GM21529 (cell line): ENCODE results near the gene MME.
"Not testable (repeated sequence)": the region's sequence is repeated elsewhere in the genome, so short reads cannot be mapped to it uniquely, and the experiment has no call there.

Experiments used
- ATAC-seq: cut with Tn5 transposase; IDR thresholded peaks from one replicate; pipeline ENCODE4 v1.9.1; 2021; ENCODE audit not compliant: unreplicated experiment

MME gene

DNA sequence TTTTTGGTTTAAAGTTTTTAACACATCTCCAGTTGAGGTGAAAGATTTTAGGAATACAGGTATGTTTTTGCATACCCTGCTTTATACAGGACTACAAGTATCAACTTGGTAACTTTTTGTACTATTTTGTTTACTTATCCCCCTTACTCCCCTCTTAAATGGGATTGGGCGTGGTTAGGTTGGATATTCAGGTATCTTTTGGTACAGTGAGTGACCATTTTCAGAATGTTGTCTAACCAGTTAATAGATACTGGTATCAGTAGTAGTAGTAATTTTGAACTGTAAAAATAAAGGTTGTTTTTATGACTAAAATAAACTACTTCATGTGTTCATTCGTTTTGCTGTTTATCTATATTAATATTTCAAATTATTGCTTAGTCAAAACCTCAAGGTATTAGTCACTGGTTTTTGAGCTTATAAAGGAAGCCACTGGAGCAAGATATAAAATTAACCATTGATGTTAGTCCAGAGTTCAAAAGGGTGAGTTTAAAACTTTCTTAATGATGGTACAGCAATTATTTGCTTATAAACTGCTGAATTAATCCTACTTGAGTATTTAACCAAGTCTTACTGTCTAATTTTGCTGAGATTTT, 3.3 kb downstream of the MME start:
- no peak for ATAC-seq

DNA sequence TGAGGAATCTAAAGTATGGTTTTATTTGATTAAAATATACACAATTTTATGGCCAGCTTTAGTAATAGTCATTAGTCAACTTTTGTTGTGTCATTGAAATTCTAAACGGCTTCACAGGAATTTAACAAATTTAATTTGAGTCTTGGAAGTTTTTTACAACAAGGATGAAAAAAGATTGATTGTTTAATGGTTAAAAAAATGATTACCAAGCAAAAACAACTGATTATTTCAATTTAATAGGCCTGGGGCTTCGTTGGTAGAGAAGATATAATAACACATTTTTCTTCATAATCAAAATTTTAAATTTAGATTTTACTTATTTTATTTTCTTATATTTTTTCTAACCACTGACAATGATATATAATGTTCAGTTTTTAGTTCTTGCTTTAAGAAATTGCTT, 4.4 kb downstream of the MME start:
- no peak for ATAC-seq

- no peak for ATAC-seq
These were observed 5.9 kb downstream of the MME start for GRCh38 chr3:155086051-155086450.

DNA sequence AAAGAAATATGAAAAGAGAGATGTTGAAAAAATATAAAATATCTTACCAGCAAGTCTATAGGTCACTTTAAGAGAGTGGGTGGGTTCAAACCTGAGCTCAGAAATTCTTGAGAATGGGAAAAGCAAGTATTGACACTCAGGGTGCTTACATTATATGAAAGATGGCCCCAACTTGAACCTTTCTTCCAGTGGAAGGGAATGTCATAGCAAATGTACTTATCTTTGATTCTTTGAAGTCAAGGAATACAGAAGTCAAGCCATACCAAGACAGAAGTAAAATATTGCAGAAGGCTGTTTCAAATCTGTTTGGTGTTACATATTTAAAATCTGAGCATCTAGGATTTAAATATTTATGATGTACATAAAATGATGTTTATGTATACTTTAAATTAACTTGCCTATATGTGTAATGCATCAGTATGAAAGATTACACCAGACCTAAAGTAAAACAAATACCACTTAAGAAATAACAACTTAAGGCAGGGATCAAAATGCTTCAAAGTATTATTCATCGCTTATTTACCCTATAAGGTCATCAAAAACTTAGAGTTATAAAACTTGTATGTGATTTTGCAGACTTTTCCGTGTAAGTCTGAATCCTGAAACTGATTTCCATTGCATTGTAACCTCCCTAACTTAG, 8.7 kb downstream of the MME start:
- no peak for ATAC-seq

GRCh38 chr3:155089495-155089894, 9.4 kb downstream of the MME start:
- ATAC-seq: no peak

- ATAC-seq: no peak
These were observed 13.1 kb downstream of the MME start for GRCh38 chr3:155093261-155093660.

GRCh38 chr3:155096303-155097008, 16.3 kb downstream of the MME start:
- ATAC-seq: no peak

DNA sequence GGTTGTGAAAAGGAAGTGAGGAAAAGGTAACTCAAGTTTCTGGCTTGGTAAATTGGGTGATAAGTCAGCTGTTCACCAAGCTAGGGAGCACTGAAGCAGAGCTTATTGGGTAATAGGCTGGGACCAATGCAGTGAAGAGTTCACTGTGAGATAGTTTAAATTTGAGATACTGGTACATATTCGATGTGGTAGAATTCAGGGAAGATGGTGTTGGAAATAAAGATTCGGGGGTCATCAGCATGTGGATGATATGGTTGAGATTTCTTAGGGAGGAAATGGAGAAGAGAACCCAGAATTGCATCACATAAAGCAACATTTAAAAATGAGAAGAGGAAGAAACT, 16.9 kb downstream of the MME start:
- ATAC-seq: no peak

- ATAC-seq: no peak
These were observed 21.3 kb downstream of the MME start for GRCh38 chr3:155101398-155101797.

DNA sequence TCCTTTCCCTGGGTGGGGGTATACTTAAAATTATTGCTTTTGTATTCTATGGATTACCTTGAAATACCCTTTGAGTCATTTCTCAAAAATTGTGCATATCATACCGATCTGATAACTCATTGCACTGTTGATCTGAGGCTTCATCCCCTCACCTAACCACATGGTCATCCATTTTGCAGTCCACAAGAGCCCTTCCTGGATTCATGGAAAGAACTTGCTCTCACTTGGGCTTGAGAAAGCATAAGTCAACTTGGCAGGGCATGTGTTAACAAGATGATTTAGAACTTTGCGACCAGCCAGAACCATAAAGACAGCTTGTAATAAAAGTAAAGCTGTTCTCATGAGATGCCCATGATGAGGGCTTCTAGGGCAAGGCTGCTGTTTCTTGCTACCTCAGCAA, 22.2 kb downstream of the MME start:
- no peak for ATAC-seq

DNA sequence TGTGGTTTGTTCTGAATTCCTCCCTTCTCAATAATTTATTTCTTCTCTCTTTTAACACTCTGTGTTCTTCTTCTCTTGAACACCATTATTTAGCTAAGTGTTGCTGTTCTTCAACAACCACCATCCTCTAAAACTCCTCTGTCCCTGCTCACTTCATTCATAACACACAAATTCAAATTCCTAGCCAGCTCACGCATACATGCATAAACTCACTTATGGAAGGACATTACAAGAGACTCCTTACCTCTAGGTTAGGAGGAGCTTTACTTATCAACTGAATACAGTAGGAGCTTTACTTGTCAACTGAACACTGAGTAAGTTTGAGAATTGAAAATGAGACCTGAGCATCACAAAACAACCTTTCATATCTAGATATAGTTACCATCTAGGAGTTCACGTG, 23.6 kb downstream of the MME start:
- no peak for ATAC-seq

DNA sequence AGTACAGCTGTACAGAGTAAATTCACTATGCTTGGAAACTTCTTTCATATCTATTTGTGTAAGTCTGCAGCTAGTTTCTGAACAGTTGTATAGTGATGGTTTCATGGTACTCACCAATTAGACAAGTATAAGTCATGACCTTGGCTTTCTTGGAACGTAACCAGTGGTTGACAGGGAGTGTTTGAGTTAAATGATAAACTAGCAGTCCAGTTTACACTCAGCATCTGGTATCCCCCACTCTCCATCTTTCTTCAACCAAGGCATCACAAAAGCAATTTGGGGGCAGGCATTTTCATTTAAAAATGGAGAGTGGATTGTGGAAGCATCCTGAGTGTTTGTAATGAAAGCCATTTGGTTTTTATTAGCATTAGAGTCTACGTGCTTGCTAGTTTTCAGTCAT, 26.0 kb downstream of the MME start:
- no peak for ATAC-seq

GRCh38 chr3:155110022-155110421, 29.9 kb downstream of the MME start:
- no peak for ATAC-seq

DNA sequence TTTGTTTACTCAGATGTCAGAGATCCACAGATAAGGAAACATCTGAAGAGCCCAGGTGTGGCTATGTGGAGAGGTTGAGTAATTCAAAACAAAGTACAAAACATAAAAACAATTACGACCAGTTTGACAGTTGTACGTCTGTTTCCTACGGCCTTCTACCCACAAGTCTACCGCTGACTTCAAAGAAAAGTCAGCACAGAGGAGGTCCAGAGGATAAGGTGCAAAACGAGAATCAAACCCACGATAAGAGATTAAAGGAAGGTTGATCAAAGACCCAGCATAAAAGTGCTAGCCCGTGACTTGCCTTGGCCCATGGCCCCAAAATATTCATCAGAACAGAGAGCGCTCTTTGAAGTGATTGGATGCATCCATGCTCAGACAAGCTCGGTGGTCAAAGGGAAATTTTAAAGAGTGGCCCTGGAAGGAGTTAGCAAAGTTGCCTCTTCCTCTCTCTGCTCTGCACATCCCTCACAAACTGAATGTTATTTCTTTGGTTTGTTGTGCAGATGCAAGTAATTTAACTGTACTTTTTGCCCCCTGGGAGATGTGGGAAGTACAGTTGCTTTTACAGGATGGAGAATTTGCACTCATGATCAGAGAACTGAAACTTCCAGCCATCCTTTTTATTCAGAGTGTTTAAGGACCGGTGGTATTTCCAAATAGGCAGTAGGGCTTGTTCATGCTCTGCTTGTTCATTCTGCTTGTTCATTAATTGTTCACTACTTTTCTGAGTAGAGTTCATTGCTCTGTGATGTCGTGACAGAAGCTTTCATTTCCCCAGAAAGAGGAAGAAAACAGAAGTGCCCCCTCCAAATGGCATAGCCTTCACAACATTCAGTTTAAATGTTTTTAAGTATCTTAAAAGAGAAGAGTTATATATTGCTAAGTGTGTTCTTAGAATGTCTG, 31.1 kb downstream of the MME start:
- ATAC-seq: no peak

- no peak for ATAC-seq
These were observed 31.9 kb downstream of the MME start for GRCh38 chr3:155111971-155112370.

DNA sequence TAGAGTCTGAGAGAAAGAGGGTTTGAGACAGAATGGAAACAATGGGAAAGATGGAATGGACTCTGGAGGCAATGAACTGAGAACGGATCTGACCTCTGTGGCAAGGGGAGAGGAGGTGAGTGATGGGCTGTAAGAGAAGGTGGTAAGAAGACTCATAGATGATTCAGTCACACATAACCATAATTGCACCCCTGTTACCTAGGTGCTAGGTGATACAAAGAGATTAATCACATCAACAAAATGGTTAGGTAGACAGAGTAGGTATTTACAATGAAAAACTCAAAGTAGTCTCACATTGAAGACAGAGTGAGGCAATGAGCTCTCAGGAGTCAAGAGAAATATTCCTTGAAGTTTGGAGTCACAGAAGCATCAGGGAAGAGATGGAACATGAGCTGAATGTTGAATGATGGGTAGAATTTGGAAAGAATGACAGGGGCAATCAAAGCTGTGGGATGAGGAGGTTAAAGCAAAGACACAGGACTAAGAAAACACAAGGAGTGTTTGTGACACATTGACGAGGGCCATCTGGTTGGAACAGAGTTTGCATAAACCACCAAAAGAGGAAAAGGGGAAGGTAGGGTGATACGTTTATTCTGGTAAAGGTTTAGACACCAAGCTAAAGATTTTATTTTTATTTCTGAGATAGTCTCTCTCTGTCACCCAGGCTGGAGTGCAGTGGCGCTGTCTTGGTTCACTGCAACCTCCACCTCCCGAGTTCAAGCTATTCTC, 32.7 kb downstream of the MME start:
- no peak for ATAC-seq

GRCh38 chr3:155124745-155125144, 44.6 kb downstream of the MME start:
- not testable (repeated sequence) for ATAC-seq

DNA sequence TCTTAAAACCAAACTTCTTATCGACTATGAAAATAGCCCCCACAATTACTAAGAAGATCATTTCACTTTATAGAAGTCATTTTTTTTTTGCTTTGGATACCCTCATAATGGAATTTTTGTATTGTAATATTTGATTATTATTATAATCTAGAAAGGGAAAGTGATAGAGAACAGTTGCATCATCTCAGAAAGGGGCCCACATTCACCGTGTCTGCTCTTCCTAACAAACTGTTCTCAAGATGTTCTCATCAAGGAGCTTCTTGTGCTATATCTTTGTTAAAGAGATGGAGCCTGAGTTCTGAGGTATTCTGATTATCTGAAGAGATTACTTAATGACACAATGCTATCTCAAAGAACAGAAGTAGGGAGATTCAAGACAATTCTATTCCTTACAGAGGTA, 49.3 kb downstream of the MME start:
- ATAC-seq: no peak

DNA sequence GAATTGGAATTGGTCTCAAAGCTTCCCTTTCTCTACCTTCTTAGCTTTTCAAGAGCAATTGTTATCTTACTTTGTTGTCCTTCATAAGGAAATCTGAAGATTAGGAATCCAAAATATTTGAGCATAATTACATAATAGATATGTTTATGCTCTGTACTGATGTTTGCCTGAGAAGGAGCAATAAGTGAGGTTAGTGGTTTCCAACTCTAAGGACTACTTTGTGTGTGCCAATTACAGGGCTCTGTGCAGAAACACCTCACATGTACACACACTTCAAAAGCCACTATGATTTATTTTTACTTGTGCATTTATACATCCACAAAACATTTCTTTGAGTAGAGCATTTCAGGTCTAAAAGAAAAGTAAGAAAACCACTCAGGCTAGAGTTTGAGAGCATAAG, 49.9 kb downstream of the MME start:
- ATAC-seq: no peak

- ATAC-seq: no peak
These were observed 51.0 kb downstream of the MME start for GRCh38 chr3:155131104-155131503.

- not testable (repeated sequence) for ATAC-seq
These were observed 54.2 kb downstream of the MME start for GRCh38 chr3:155134311-155134710.
